ENCODE data around the gene B3GLCT. TPM values are rescaled to one million over a fixed set of nuclear protein-coding genes. Genes with fewer than 3 reads are reported as not detected.

The B3GLCT gene
- polyA plus RNA-seq, 1 of the 3 experiments (the other 2 are of a cell fraction): 2.4 TPM

DNA sequence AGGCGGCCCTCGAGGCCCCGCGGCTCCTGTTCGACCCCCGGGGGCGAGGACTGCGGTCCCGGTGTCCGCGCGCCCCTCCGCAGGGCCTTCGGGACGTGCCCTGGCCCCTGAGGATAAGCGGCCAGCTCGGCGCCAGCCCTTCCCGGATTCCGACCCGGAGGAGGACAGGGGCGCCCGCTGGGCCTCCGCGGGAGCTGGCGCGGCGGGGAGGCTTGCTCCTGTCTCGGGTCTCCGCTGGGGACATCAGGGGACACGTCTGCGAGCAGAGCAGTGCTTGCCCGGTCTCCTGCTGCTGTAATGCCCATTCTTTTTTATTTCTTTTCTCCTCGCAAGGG is 829 bp downstream of the B3GLCT start:
- Histone ChIP-seq H3K4me1 (ENCODE audit: control insufficient read depth in 1 of 2, insufficient read depth in 2 of 2, low read depth in 1 of 2, low read length in 1 of 2) (peaks cover 11 to 14% of the 10 kb centered on the region in 2 experiments; a peak in 3 of 4 replicates), H3K4me3 (ENCODE audit: low read depth in 2 of 2, low read length in 1 of 2) (peak overlapping the region; percentile 76 to 84), H3F3A (replicated peaks; ENCODE audit: insufficient read depth) (peaks cover 11% of the 10 kb centered on the region), H4K20me1 (ENCODE audit: insufficient read depth) (no peaks in the 10 kb centered on the region), H3K79me2 (ENCODE audit: insufficient read depth) (peaks cover 22% of the 10 kb centered on the region), H3K27ac (ENCODE audit: low read depth in 2 of 2, low read length in 1 of 2) (peak overlapping the region; percentile 82 to 93), H3K9me2 (no peaks in the 10 kb centered on the region), H3K27me3 (ENCODE audit: insufficient read depth) (no peaks in the 10 kb centered on the region), H3K9me3 (no peaks in the 10 kb centered on the region), H3K4me2 (peak overlapping the region; percentile 76), H2AFZ (ENCODE audit: low read depth) (peak overlapping the region; percentile 70; the same call in 1 of the 2 replicates), H3K36me3 (replicated peaks in 1 of 2; ENCODE audit: control insufficient read depth in 1 of 2, insufficient read depth in 2 of 2, low read length in 1 of 2) (no peaks in the 10 kb centered on the region), H3K9ac (peak overlapping the region; percentile 91)
- WGBS (ENCODE audit: low lambda C conversion rate): under 1% methylated on average over 16 of the region's 34 CpGs
- ChIA-PET POLR2A (interaction anchor here (0.7 to 1.3 kb wide), 2 partner anchors 9 to 1319 kb away, joined by 3 to 5 read pairs; no protein-coding TSS in a partner anchor), CTCF (interaction anchor here (0.7 to 3.0 kb wide), 22 partner anchors 8 to 470 kb away, joined by 3 to 25 read pairs (median 7); partner anchors contain the start of gene HSPH1)
- no peak for DNase-seq
- TF ChIP-seq TAF1 (IDR thresholded peaks at IDR 0.05; ENCODE audit: borderline replicate concordance, low read depth, low read length): no peak
- TF ChIP-seq CTCF (IDR thresholded peaks at IDR 0.05): no peak
- no peak for TF ChIP-seq RXRA (IDR thresholded peaks at IDR 0.05; ENCODE audit: borderline replicate concordance, low read depth)
- TF ChIP-seq, protein P1, sequence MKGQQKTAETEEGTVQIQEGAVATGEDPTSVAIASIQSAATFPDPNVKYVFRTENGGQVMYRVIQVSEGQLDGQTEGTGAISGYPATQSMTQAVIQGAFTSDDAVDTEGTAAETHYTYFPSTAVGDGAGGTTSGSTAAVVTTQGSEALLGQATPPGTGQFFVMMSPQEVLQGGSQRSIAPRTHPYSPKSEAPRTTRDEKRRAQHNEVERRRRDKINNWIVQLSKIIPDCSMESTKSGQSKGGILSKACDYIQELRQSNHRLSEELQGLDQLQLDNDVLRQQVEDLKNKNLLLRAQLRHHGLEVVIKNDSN (IDR thresholded peaks at IDR 0.05; ENCODE audit: borderline replicate concordance, low read depth): no peak
- TF ChIP-seq, protein P2, sequence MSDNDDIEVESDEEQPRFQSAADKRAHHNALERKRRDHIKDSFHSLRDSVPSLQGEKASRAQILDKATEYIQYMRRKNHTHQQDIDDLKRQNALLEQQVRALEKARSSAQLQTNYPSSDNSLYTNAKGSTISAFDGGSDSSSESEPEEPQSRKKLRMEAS (IDR thresholded peaks at IDR 0.05; ENCODE audit: low read depth): no peak
- TF ChIP-seq FOSL2 (IDR thresholded peaks at IDR 0.05; ENCODE audit: borderline replicate concordance, low read depth): no peak
- TF ChIP-seq RFX5 (IDR thresholded peaks at IDR 0.05; ENCODE audit: low read length): no peak
- no peak for TF ChIP-seq CHD2 (IDR thresholded peaks at IDR 0.05; ENCODE audit: low read length, partially characterized antibody)
- no peak for TF ChIP-seq JUND (IDR thresholded peaks at IDR 0.05)
- TF ChIP-seq NFIC (IDR thresholded peaks at IDR 0.05; ENCODE audit: borderline replicate concordance): no peak
- no peak for TF ChIP-seq PBX3 (IDR thresholded peaks at IDR 0.05)
- TF ChIP-seq GATA2 (CRISPR knock-in tag; IDR thresholded peaks at IDR 0.05): no peak
- no peak for TF ChIP-seq TCF12 (IDR thresholded peaks at IDR 0.05)
- TF ChIP-seq, protein P3, sequence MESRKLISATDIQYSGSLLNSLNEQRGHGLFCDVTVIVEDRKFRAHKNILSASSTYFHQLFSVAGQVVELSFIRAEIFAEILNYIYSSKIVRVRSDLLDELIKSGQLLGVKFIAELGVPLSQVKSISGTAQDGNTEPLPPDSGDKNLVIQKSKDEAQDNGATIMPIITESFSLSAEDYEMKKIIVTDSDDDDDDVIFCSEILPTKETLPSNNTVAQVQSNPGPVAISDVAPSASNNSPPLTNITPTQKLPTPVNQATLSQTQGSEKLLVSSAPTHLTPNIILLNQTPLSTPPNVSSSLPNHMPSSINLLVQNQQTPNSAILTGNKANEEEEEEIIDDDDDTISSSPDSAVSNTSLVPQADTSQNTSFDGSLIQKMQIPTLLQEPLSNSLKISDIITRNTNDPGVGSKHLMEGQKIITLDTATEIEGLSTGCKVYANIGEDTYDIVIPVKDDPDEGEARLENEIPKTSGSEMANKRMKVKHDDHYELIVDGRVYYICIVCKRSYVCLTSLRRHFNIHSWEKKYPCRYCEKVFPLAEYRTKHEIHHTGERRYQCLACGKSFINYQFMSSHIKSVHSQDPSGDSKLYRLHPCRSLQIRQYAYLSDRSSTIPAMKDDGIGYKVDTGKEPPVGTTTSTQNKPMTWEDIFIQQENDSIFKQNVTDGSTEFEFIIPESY (IDR thresholded peaks at IDR 0.05; ENCODE audit: borderline replicate concordance, low read depth): no peak
- no peak for TF ChIP-seq EP300 (IDR thresholded peaks at IDR 0.05; ENCODE audit: borderline replicate concordance in 1 of 2, low read depth in 1 of 2, low read length in 1 of 2)
- no peak for TF ChIP-seq ELF1 (IDR thresholded peaks at IDR 0.05)
